ENCODE data around the gene MTX1. TPM values are rescaled to one million over a fixed set of nuclear protein-coding genes. Genes with fewer than 3 reads are reported as not detected.
"Not testable (repeated sequence)": the region's sequence is repeated elsewhere in the genome, so short reads cannot be mapped to it uniquely, and the experiment has no call there.

The MTX1 gene, protein sequence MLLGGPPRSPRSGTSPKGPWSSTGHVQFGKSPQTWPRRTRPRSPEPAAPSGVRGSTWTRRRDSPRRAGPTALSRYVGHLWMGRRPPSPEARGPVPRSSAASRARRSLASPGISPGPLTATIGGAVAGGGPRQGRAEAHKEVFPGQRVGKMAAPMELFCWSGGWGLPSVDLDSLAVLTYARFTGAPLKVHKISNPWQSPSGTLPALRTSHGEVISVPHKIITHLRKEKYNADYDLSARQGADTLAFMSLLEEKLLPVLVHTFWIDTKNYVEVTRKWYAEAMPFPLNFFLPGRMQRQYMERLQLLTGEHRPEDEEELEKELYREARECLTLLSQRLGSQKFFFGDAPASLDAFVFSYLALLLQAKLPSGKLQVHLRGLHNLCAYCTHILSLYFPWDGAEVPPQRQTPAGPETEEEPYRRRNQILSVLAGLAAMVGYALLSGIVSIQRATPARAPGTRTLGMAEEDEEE
- polyA plus RNA-seq (2011; rRNA removed): 56.5 and 72.7 TPM in 2 replicates
- 32.6 and 60.6 TPM in 2 replicates for polyA minus RNA-seq (2011; rRNA and poly(A)+ RNA removed)

GRCh38 chr1:155208541-155209311 is at the start of gene MTX1:
TSS of gene MTX1 (plus strand) at chr1:155208695. CDS start at chr1:155208805, 110 bp downstream.
- TF ChIP-seq, protein P1, sequence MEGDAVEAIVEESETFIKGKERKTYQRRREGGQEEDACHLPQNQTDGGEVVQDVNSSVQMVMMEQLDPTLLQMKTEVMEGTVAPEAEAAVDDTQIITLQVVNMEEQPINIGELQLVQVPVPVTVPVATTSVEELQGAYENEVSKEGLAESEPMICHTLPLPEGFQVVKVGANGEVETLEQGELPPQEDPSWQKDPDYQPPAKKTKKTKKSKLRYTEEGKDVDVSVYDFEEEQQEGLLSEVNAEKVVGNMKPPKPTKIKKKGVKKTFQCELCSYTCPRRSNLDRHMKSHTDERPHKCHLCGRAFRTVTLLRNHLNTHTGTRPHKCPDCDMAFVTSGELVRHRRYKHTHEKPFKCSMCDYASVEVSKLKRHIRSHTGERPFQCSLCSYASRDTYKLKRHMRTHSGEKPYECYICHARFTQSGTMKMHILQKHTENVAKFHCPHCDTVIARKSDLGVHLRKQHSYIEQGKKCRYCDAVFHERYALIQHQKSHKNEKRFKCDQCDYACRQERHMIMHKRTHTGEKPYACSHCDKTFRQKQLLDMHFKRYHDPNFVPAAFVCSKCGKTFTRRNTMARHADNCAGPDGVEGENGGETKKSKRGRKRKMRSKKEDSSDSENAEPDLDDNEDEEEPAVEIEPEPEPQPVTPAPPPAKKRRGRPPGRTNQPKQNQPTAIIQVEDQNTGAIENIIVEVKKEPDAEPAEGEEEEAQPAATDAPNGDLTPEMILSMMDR (IDR thresholded peaks at IDR 0.05; ENCODE audit: insufficient read depth, low read depth, low read length): no peak
- peaks cover 2% of the 10 kb centered on the region; the same call in 1 of the 2 replicates for H3K36me3 ChIP-seq (ENCODE audit: control insufficient read depth, insufficient read depth, low read length)
- ChIA-PET POLR2A (no interaction called here), CTCF (interaction anchor here (1.0 to 6.7 kb wide), 8 partner anchors 10 to 440 kb away, joined by 3 to 79 read pairs (median 4); no protein-coding TSS in a partner anchor)
- H3K4me3 ChIP-seq (ENCODE audit: low read depth, low read length): peak within 1 kb of the TSS; percentile 57
- no peaks in the 10 kb centered on the region for H3K27me3 ChIP-seq (ENCODE audit: control insufficient read depth, insufficient read depth, low read length)
- no peak for DNase-seq (ENCODE audit: low read depth)

DNA sequence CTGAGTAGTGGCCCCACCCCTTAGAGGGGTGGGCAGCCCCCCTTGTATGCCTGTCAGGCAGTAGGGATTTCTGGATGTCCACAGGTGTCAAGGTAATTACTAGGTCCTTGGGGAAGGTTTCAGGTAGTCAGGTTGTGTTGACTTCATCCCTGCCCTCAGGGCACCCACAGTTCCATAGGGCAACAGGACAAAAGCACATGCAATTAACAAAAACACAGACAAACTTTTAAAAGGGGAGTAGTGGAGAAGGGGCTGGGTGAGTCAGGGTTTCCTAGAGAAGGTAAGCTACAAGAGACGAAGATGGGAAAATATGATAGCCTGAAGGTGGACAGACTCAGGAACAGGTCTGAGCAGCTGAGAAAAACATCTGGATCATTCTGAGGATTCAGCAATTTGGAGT is 49.5 kb upstream of the MTX1 start:
- no peak for DNase-seq (ENCODE audit: low read depth)
- POLR2A ChIA-PET: no interaction called here

GRCh38 chr1:155160128-155160527 is 48.4 kb upstream of the MTX1 start:
- no peaks in the 10 kb centered on the region for H3K36me3 ChIP-seq (ENCODE audit: control insufficient read depth, insufficient read depth, low read length)
- no peak for DNase-seq (ENCODE audit: low read depth)
- CTCF ChIA-PET: no interaction called here
- H3K4me3 ChIP-seq (ENCODE audit: low read depth, low read length): no peak overlapping the region
- POLR2A ChIA-PET: no interaction called here
- TF ChIP-seq, protein P1 (IDR thresholded peaks at IDR 0.05; ENCODE audit: insufficient read depth, low read depth, low read length): no peak
- H3K27me3 ChIP-seq (ENCODE audit: control insufficient read depth, insufficient read depth, low read length): no peaks in the 10 kb centered on the region

More for the DNA sequence above, 49.5 kb upstream of the MTX1 start:
- TF ChIP-seq, protein P1 (IDR thresholded peaks at IDR 0.05; ENCODE audit: insufficient read depth, low read depth, low read length): no peak
- Histone ChIP-seq H3K36me3 (ENCODE audit: control insufficient read depth, insufficient read depth, low read length) (no peaks in the 10 kb centered on the region), H3K27me3 (ENCODE audit: control insufficient read depth, insufficient read depth, low read length) (no peaks in the 10 kb centered on the region), H3K4me3 (ENCODE audit: low read depth, low read length) (no peak overlapping the region)
- CTCF ChIA-PET: interaction anchor here (0.7 to 1.0 kb wide), 3 partner anchors 8 to 73 kb away, joined by 3 read pairs; partner anchors contain the start of gene KRTCAP2

GRCh38 chr1:155162631-155163030 is 45.9 kb upstream of the MTX1 start:
- H3K27me3 ChIP-seq (ENCODE audit: control insufficient read depth, insufficient read depth, low read length); H3K4me3 ChIP-seq (ENCODE audit: low read depth, low read length); POLR2A ChIA-PET; DNase-seq (ENCODE audit: low read depth); H3K36me3 ChIP-seq (ENCODE audit: control insufficient read depth, insufficient read depth, low read length): not testable (repeated sequence)
- CTCF ChIA-PET: interaction anchor here (1.1 to 11.3 kb wide), 5 partner anchors 10 to 77 kb away, joined by 3 to 259 read pairs (median 8); partner anchors contain the start of gene KRTCAP2

GRCh38 chr1:155163785-155164184 is 44.7 kb upstream of the MTX1 start:
- H3K4me3 ChIP-seq (ENCODE audit: low read depth, low read length); POLR2A ChIA-PET; H3K27me3 ChIP-seq (ENCODE audit: control insufficient read depth, insufficient read depth, low read length); DNase-seq (ENCODE audit: low read depth); H3K36me3 ChIP-seq (ENCODE audit: control insufficient read depth, insufficient read depth, low read length): not testable (repeated sequence)
- CTCF ChIA-PET: interaction anchor here (1.2 to 11.3 kb wide), 4 partner anchors 9 to 78 kb away, joined by 3 to 259 read pairs (median 9); partner anchors contain the start of gene KRTCAP2

DNA sequence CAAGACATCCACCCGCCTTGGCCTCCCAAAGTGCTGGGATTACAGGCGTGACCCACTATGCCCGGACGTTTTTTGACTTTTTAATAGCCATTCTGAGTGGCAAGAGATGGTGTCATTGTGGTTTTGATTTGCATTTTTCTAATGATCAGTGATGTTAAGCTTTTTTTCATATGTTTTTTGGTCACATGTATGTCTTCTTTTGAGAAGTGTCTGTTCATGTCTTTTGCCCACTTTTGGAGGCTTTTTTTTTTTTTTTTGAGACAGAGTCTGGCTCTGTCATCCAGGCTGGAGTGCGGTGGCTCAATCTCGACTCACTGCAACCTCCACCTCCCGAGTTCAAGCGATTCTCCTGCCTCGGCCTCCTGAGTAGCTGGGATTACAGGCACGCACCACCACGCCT is 43.9 kb upstream of the MTX1 start:
- H3K36me3 ChIP-seq (ENCODE audit: control insufficient read depth, insufficient read depth, low read length); H3K4me3 ChIP-seq (ENCODE audit: low read depth, low read length); DNase-seq (ENCODE audit: low read depth); H3K27me3 ChIP-seq (ENCODE audit: control insufficient read depth, insufficient read depth, low read length); POLR2A ChIA-PET: not testable (repeated sequence)
- CTCF ChIA-PET: interaction anchor here (11.3 kb wide), 1 partner anchor 74 kb away, joined by 259 read pairs; no protein-coding TSS in a partner anchor
